Activated T-helper 17 cell treated with anti-CD3 and anti-CD28 coated beads, Interleukin-2, amount 50 U/mL, for 72 hours (primary cell): ENCODE results near the gene OR2A5. TPM values are rescaled to one million over a fixed set of nuclear protein-coding genes. Genes with fewer than 3 reads are reported as not detected.
A peak's percentile ranks its signal among the peaks of the same experiment; 100 is the strongest.

Experiments
- ATAC-seq: fragments of 150-1000 bp; cut with Tn5 transposase; replicated peaks from 2 replicates; pipeline ENCODE4 v1.10.0; 2021; ENCODE audit warnings: mild to moderate bottlenecking, moderate library complexity
- H3K27ac Mint-ChIP-seq: one replicate; pipeline ENCODE4 v1.8.0; 2022; ENCODE audit warnings: mixed read lengths
- H3K27me3 Mint-ChIP-seq: one replicate; pipeline ENCODE4 v1.8.0; 2022; ENCODE audit warnings: mixed read lengths
- H3K36me3 Mint-ChIP-seq: one replicate; pipeline ENCODE4 v1.8.0; 2022; ENCODE audit warnings: low read depth, mild to moderate bottlenecking, mixed read lengths
- H3K4me1 Mint-ChIP-seq: one replicate; pipeline ENCODE4 v1.8.0; 2022; ENCODE audit warnings: mixed read lengths
- H3K4me3 Mint-ChIP-seq: one replicate; pipeline ENCODE4 v1.8.0; 2022; ENCODE audit warnings: mild to moderate bottlenecking, mixed read lengths
- H3K9me3 Mint-ChIP-seq: one replicate; pipeline ENCODE4 v1.8.0; 2022; ENCODE audit warnings: mixed read lengths
- total RNA-seq, 2 donors: library from RNA; stranded (reverse); gene quantifications; one replicate each; pipeline ENCODE4 v1.2.3, GENCODE V29; 2022

Gene OR2A5
- total RNA-seq, 2 donors from 2014 or later: not detected

- Mint-ChIP-seq H3K4me1 (peaks cover 7% of the 10 kb centered on the region), H3K9me3 (no peaks in the 10 kb centered on the region), H3K4me3 (no peak overlapping the region), H3K27me3 (no peaks in the 10 kb centered on the region), H3K27ac (no peak overlapping the region), H3K36me3 (no peaks in the 10 kb centered on the region)
- no peak for ATAC-seq
Observed at GRCh38 chr7:144023171-144023827, 25.4 kb upstream of the OR2A5 start.

GRCh38 chr7:144024213-144024612, 24.5 kb upstream of the OR2A5 start:
- no peaks in the 10 kb centered on the region for H3K36me3 Mint-ChIP-seq
- peaks cover 7% of the 10 kb centered on the region for H3K4me1 Mint-ChIP-seq
- no peak overlapping the region for H3K27ac Mint-ChIP-seq
- H3K9me3 Mint-ChIP-seq: no peaks in the 10 kb centered on the region
- H3K27me3 Mint-ChIP-seq: no peaks in the 10 kb centered on the region
- H3K4me3 Mint-ChIP-seq: no peak overlapping the region
- no peak for ATAC-seq

- no peak for ATAC-seq
- H3K4me1 Mint-ChIP-seq: peaks cover 7% of the 10 kb centered on the region
- H3K4me3 Mint-ChIP-seq: no peak overlapping the region
- H3K36me3 Mint-ChIP-seq: no peaks in the 10 kb centered on the region
- H3K27ac Mint-ChIP-seq: no peak overlapping the region
- no peaks in the 10 kb centered on the region for H3K9me3 Mint-ChIP-seq
- H3K27me3 Mint-ChIP-seq: peaks cover 4% of the 10 kb centered on the region
Observed at GRCh38 chr7:144026203-144026883, 22.4 kb upstream of the OR2A5 start.

- no peak overlapping the region for H3K4me3 Mint-ChIP-seq
- no peak for ATAC-seq
- no peak overlapping the region for H3K27ac Mint-ChIP-seq
- no peaks in the 10 kb centered on the region for H3K36me3 Mint-ChIP-seq
- H3K9me3 Mint-ChIP-seq: no peaks in the 10 kb centered on the region
- peaks cover 7% of the 10 kb centered on the region for H3K4me1 Mint-ChIP-seq
- peaks cover 10% of the 10 kb centered on the region for H3K27me3 Mint-ChIP-seq
Observed at GRCh38 chr7:144027070-144027469, 21.7 kb upstream of the OR2A5 start.

GRCh38 chr7:144027974-144028373, 20.8 kb upstream of the OR2A5 start:
- no peak overlapping the region for H3K4me3 Mint-ChIP-seq
- peaks cover 15% of the 10 kb centered on the region for H3K27me3 Mint-ChIP-seq
- ATAC-seq: peak; percentile 52
- H3K4me1 Mint-ChIP-seq: peaks cover 7% of the 10 kb centered on the region
- no peaks in the 10 kb centered on the region for H3K9me3 Mint-ChIP-seq
- H3K27ac Mint-ChIP-seq: no peak overlapping the region
- no peaks in the 10 kb centered on the region for H3K36me3 Mint-ChIP-seq

- no peak for ATAC-seq
- no peaks in the 10 kb centered on the region for H3K9me3 Mint-ChIP-seq
- no peak overlapping the region for H3K27ac Mint-ChIP-seq
- H3K4me3 Mint-ChIP-seq: no peak overlapping the region
- no peaks in the 10 kb centered on the region for H3K36me3 Mint-ChIP-seq
- H3K4me1 Mint-ChIP-seq: peaks cover 7% of the 10 kb centered on the region
- peaks cover 17% of the 10 kb centered on the region for H3K27me3 Mint-ChIP-seq
Observed at GRCh38 chr7:144028547-144028946, 20.2 kb upstream of the OR2A5 start.

- Mint-ChIP-seq H3K27me3 (peaks cover 21% of the 10 kb centered on the region), H3K9me3 (no peaks in the 10 kb centered on the region), H3K27ac (no peak overlapping the region), H3K36me3 (no peaks in the 10 kb centered on the region), H3K4me1 (peaks cover 4% of the 10 kb centered on the region), H3K4me3 (no peak overlapping the region)
- ATAC-seq: no peak
Observed at GRCh38 chr7:144032516-144032915, 16.2 kb upstream of the OR2A5 start.

- Mint-ChIP-seq H3K4me1 (no peaks in the 10 kb centered on the region), H3K9me3 (no peaks in the 10 kb centered on the region), H3K36me3 (no peaks in the 10 kb centered on the region), H3K4me3 (no peak overlapping the region), H3K27me3 (peaks cover 21% of the 10 kb centered on the region), H3K27ac (no peak overlapping the region)
- ATAC-seq: no peak
Observed at GRCh38 chr7:144032985-144033709, 15.6 kb upstream of the OR2A5 start.

- Mint-ChIP-seq H3K4me3 (no peak overlapping the region), H3K4me1 (no peaks in the 10 kb centered on the region), H3K27me3 (peaks cover 21% of the 10 kb centered on the region), H3K27ac (no peak overlapping the region), H3K9me3 (no peaks in the 10 kb centered on the region), H3K36me3 (no peaks in the 10 kb centered on the region)
- ATAC-seq: no peak
Observed at GRCh38 chr7:144035385-144035784, 13.4 kb upstream of the OR2A5 start.

- no peaks in the 10 kb centered on the region for H3K9me3 Mint-ChIP-seq
- peaks cover 17% of the 10 kb centered on the region for H3K27me3 Mint-ChIP-seq
- no peaks in the 10 kb centered on the region for H3K36me3 Mint-ChIP-seq
- H3K27ac Mint-ChIP-seq: no peak overlapping the region
- no peaks in the 10 kb centered on the region for H3K4me1 Mint-ChIP-seq
- no peak overlapping the region for H3K4me3 Mint-ChIP-seq
- no peak for ATAC-seq
Observed at GRCh38 chr7:144036302-144036885, 12.4 kb upstream of the OR2A5 start.

- Mint-ChIP-seq H3K27me3 (peaks cover 11% of the 10 kb centered on the region), H3K36me3 (no peaks in the 10 kb centered on the region)
Observed at GRCh38 chr7:144037414-144038035, 11.2 kb upstream of the OR2A5 start.

GRCh38 chr7:144038887-144039286, 9.9 kb upstream of the OR2A5 start:
- no peak overlapping the region for H3K27ac Mint-ChIP-seq
- ATAC-seq: no peak
- H3K27me3 Mint-ChIP-seq: peaks cover 8% of the 10 kb centered on the region
- no peaks in the 10 kb centered on the region for H3K9me3 Mint-ChIP-seq
- no peaks in the 10 kb centered on the region for H3K4me1 Mint-ChIP-seq
- H3K36me3 Mint-ChIP-seq: no peaks in the 10 kb centered on the region
- no peak overlapping the region for H3K4me3 Mint-ChIP-seq

More at GRCh38 chr7:144037414-144038035, 11.2 kb upstream of the OR2A5 start:
- H3K9me3 Mint-ChIP-seq: no peaks in the 10 kb centered on the region
- H3K4me1 Mint-ChIP-seq: no peaks in the 10 kb centered on the region
- no peak for ATAC-seq
- H3K4me3 Mint-ChIP-seq: no peak overlapping the region
- H3K27ac Mint-ChIP-seq: no peak overlapping the region

GRCh38 chr7:144049491-144049890, 743 bp downstream of the OR2A5 start:
- Mint-ChIP-seq H3K4me3 (no peak overlapping the region), H3K27ac (no peak overlapping the region), H3K9me3 (no peaks in the 10 kb centered on the region), H3K36me3 (no peaks in the 10 kb centered on the region), H3K4me1 (no peaks in the 10 kb centered on the region), H3K27me3 (peaks cover 17% of the 10 kb centered on the region)
- ATAC-seq: no peak

- Mint-ChIP-seq H3K27ac (no peak overlapping the region), H3K9me3 (no peaks in the 10 kb centered on the region), H3K27me3 (peaks cover 20% of the 10 kb centered on the region), H3K36me3 (no peaks in the 10 kb centered on the region), H3K4me1 (no peaks in the 10 kb centered on the region), H3K4me3 (no peak overlapping the region)
- ATAC-seq: no peak
Observed at GRCh38 chr7:144050093-144050492, 1.3 kb downstream of the OR2A5 start.
